Keratinocyte (primary cell): ENCODE data around the gene PACS2.

Experiments used
- EZH2 ChIP-seq: IDR thresholded peaks from one replicate; pipeline ENCODE4 v1.6.1; 2012; ENCODE audit warnings: inconsistent platforms, mild to moderate bottlenecking, low read length, moderate library complexity
- TF ChIP-seq, protein P1 (sequence below), 3 experiments: IDR thresholded peaks in 1 of 3; conservative IDR thresholded peaks in 1 of 3; optimal IDR thresholded peaks in 1 of 3; 2 replicates in 2 of 3; 3 replicates in 1 of 3; pipeline versions ENCODE3 to v1.5.1; 2011; ENCODE audit warnings: low read length in 3 of 3, mild to moderate bottlenecking in 3 of 3, moderate library complexity in 2 of 3, control low read depth in 1 of 3, inconsistent platforms in 1 of 3; ENCODE audit not compliant: insufficient read depth in 2 of 3; ENCODE audit errors: extremely low read depth in 1 of 3

DNA sequence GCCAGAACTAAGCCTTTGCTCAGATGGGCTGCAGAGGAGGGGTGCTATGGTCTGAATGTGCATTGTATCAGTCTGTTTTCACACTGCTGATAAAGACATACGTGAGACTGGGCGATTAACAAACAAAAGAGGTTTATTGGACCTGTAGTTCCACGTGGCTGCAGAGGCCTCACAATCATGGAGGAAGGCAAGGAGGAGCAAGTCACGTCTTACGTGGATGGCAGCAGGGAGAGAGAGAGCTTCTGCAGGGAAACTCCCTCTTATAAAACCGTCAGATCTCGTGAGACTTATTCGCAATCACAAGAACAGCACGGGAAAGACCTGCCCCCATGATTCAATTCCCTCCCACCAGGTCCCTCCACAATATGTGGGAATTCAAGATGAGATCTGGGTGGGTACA, 10.0 kb upstream of the PACS2 start:
- TF ChIP-seq, protein P1, sequence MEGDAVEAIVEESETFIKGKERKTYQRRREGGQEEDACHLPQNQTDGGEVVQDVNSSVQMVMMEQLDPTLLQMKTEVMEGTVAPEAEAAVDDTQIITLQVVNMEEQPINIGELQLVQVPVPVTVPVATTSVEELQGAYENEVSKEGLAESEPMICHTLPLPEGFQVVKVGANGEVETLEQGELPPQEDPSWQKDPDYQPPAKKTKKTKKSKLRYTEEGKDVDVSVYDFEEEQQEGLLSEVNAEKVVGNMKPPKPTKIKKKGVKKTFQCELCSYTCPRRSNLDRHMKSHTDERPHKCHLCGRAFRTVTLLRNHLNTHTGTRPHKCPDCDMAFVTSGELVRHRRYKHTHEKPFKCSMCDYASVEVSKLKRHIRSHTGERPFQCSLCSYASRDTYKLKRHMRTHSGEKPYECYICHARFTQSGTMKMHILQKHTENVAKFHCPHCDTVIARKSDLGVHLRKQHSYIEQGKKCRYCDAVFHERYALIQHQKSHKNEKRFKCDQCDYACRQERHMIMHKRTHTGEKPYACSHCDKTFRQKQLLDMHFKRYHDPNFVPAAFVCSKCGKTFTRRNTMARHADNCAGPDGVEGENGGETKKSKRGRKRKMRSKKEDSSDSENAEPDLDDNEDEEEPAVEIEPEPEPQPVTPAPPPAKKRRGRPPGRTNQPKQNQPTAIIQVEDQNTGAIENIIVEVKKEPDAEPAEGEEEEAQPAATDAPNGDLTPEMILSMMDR (optimal IDR thresholded peaks at IDR 0.05 in 1 of 3, IDR thresholded peaks at IDR 0.05 in 1 of 3, conservative IDR thresholded peaks at IDR 0.05 in 1 of 3; ENCODE audit: extremely low read depth in 1 of 3, insufficient read depth in 2 of 3, low read length in 3 of 3) = no peak
- TF ChIP-seq EZH2 = no peak
